Smooth muscle cell of the pulmonary artery (primary cell): Measurements from ENCODE around the gene CCN6. TPM values are rescaled to one million over a fixed set of nuclear protein-coding genes. Genes with fewer than 3 reads are reported as not detected.

ENCODE experiments used
- total RNA-seq: library from RNA; depleted of rRNA; stranded (reverse); fragments of >200 nt; gene quantifications from 2 replicates; pipeline ENCODE4 v1.2.3, GENCODE V29; 2014

The CCN6 gene
- total RNA-seq: 0.10 TPM in 1 of 2 replicates, not detected in the other

GRCh38 chr6:112054001-112054400 is at the start of gene CCN6:
TSS of gene CCN6 (plus strand) at chr6:112054104. CDS start at chr6:112054358, 254 bp downstream.

DNA sequence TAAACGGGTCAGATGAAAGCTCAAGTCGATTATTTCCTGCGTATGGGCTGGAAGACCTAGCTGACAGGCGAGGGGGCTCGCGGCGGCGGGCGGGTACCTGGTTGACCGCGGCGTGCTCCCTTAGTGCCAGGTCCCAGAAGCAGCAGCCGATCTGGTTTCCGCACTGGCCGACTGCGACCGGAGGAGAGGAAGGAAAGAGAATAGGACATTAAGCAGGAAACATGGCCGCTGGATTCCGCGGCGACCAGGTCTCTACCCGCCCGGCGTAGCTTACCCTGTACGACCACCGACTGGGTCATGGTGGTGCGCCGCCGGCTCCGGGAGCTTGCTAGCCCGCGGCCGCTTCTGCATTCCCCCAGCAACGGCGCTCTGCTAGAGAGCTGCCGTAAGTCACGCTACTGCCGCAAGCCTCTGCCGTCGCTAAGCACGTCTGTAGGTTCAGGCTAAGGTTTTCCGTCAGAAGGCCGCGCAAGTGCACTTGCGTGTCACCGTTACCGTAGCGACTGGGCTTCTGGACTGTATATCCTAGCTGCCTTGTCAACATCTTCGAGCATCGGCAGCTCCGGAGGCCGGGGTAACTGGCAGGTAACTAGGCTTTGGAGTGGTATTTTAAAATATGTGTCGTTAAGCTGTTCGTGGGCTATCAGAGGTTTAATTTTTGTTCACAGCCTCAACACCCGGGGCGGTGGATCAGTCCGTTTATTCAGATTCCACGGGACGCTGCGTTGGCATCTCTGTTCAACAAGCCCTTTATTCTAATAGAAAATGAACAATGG is 33.4 kb downstream of the CCN6 start, which contains the start of the genes FAM229B and TUBE1:
Gene FAM229B (plus strand): TSS at position 456 of the 776 bp plus-strand sequence. CDS start 11,693 bp downstream, outside the sequence.
Gene TUBE1 (minus strand): TSS at position 347 of the 776 bp plus-strand sequence. CDS start 48 bp downstream, at position 299.

Other genes with a start within 250 kb of the CCN6 start
- gene FYN, start 180.7 kb upstream of the CCN6 start, total RNA-seq: 146 and 158 TPM in 2 replicates
- 19.0 and 30.2 TPM in 2 replicates for gene TUBE1, start 33.4 kb downstream of the CCN6 start, total RNA-seq
- 16.7 and 21.2 TPM in 2 replicates for gene FAM229B, start 33.5 kb downstream of the CCN6 start, total RNA-seq
- gene LAMA4, start 200.5 kb downstream of the CCN6 start, total RNA-seq: 518 and 576 TPM in 2 replicates